ENCODE data around the gene PRDX3.

DNA sequence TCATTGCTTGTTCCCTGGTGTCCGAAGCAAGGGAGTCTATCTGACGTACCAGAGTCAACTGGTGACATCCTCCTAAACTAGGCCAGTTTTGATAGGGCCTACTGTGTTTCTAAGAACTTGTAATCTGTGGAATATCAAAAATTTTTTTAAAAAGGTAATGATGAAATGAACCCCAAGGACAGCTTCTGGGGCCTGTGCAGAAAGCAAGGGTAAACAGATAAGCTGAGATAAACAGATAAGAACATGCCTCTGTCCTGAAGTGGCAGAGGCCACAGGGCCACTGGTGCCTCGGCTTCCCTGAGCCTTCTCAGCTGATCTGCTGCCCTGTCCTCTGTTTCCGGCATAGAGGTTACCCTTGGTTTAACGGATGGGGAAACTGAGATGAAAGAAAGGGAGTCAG is 37.5 kb upstream of the PRDX3 start:
- TF ChIP-seq YY1 (IDR thresholded peaks at IDR 0.05; ENCODE audit: low read depth) (no peak), EP300 (IDR thresholded peaks at IDR 0.05; ENCODE audit: borderline replicate concordance) (no peak), CREB1 (IDR thresholded peaks at IDR 0.05; ENCODE audit: low read depth) (no peak), TAF1 (IDR thresholded peaks at IDR 0.05; ENCODE audit: low read depth) (no peak), CEBPB (IDR thresholded peaks at IDR 0.05) (no peak)
- TF ChIP-seq, protein P1, sequence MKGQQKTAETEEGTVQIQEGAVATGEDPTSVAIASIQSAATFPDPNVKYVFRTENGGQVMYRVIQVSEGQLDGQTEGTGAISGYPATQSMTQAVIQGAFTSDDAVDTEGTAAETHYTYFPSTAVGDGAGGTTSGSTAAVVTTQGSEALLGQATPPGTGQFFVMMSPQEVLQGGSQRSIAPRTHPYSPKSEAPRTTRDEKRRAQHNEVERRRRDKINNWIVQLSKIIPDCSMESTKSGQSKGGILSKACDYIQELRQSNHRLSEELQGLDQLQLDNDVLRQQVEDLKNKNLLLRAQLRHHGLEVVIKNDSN (IDR thresholded peaks at IDR 0.05): no peak
- TF ChIP-seq, protein P2, sequence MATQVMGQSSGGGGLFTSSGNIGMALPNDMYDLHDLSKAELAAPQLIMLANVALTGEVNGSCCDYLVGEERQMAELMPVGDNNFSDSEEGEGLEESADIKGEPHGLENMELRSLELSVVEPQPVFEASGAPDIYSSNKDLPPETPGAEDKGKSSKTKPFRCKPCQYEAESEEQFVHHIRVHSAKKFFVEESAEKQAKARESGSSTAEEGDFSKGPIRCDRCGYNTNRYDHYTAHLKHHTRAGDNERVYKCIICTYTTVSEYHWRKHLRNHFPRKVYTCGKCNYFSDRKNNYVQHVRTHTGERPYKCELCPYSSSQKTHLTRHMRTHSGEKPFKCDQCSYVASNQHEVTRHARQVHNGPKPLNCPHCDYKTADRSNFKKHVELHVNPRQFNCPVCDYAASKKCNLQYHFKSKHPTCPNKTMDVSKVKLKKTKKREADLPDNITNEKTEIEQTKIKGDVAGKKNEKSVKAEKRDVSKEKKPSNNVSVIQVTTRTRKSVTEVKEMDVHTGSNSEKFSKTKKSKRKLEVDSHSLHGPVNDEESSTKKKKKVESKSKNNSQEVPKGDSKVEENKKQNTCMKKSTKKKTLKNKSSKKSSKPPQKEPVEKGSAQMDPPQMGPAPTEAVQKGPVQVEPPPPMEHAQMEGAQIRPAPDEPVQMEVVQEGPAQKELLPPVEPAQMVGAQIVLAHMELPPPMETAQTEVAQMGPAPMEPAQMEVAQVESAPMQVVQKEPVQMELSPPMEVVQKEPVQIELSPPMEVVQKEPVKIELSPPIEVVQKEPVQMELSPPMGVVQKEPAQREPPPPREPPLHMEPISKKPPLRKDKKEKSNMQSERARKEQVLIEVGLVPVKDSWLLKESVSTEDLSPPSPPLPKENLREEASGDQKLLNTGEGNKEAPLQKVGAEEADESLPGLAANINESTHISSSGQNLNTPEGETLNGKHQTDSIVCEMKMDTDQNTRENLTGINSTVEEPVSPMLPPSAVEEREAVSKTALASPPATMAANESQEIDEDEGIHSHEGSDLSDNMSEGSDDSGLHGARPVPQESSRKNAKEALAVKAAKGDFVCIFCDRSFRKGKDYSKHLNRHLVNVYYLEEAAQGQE (IDR thresholded peaks at IDR 0.05; ENCODE audit: low read depth): no peak
- TF ChIP-seq, protein P3, sequence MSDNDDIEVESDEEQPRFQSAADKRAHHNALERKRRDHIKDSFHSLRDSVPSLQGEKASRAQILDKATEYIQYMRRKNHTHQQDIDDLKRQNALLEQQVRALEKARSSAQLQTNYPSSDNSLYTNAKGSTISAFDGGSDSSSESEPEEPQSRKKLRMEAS (IDR thresholded peaks at IDR 0.05): no peak

Data from Ishikawa (cell line).